Heart left ventricle (tissue), 16 donors: ENCODE results near the gene HNRNPL. TPM values are rescaled to one million over a fixed set of nuclear protein-coding genes. Genes with fewer than 3 reads are reported as not detected.
"Not testable (repeated sequence)": the region's sequence is repeated elsewhere in the genome, so short reads cannot be mapped to it uniquely, and the experiment has no call there.

Source experiments
- ATAC-seq, 4 donors: fragments of 200-7000 bp; cut with Tn5 transposase; one replicate each; pipeline ENCODE4 v1.9.1; 2020 to 2022; ENCODE audit warnings: moderate library complexity in 4 of 4, mild to moderate bottlenecking in 3 of 4, moderate number of reproducible peaks in 1 of 4
- DNase-seq, 5 donors: peaks; one replicate each; pipeline ENCODE4 v3.0.0-alpha.2; 2020
- H3K27ac ChIP-seq, 12 donors: fragments of 200-600 bp; sonication (generic) in 4 of 12; one replicate each; pipeline versions ENCODE4 v1.5.0 to v1.8.0; 2016 to 2022; ENCODE audit warnings: mild to moderate bottlenecking in 2 of 12
- H3K27me3 ChIP-seq, 9 donors: fragments of 200-600 bp; sonication (generic) in 2 of 9; one replicate each; pipeline versions ENCODE4 v1.5.1 to v1.8.0; 2016 to 2022; ENCODE audit warnings: mild to moderate bottlenecking in 3 of 9
- H3K36me3 ChIP-seq, 9 donors: fragments of 200-600 bp; sonication (generic) in 2 of 9; one replicate each; pipeline versions ENCODE4 v1.5.0 to v1.8.0; 2018 to 2022; ENCODE audit warnings: mild to moderate bottlenecking in 2 of 9
- H3K4me1 ChIP-seq, 12 donors: fragments of 200-600 bp; sonication (generic) in 4 of 12; one replicate each; pipeline versions ENCODE4 v1.5.0 to v1.8.0; 2016 to 2022; ENCODE audit warnings: mild to moderate bottlenecking in 3 of 12
- H3K4me3 ChIP-seq, 12 donors: fragments of 200-600 bp; sonication (generic) in 4 of 12; one replicate each; pipeline versions ENCODE4 v1.5.0 to v1.8.0; 2017 to 2022; ENCODE audit warnings: mild to moderate bottlenecking in 9 of 12, moderate library complexity in 4 of 12
- H3K9me3 ChIP-seq, 12 donors: fragments of 200-600 bp; sonication (generic) in 4 of 12; one replicate each; pipeline versions ENCODE4 v1.5.0 to v1.8.0; 2016 to 2022; ENCODE audit warnings: mild to moderate bottlenecking in 1 of 12
- CTCF ChIP-seq, 12 donors: fragments of 200-600 bp; sonication (generic) in 4 of 12; IDR thresholded peaks; one replicate each; pipeline versions ENCODE4 v1.5.0 to v1.8.0; 2018 to 2022; ENCODE audit warnings: antibody characterized with exemption in 12 of 12, mild to moderate bottlenecking in 5 of 12
- POLR2A ChIP-seq, 2 donors: fragments of 450-650 bp; IDR thresholded peaks; one replicate each; pipeline ENCODE4 v1.6.1; 2017; ENCODE audit warnings: antibody characterized with exemption in 2 of 2, mild to moderate bottlenecking in 2 of 2, moderate library complexity in 2 of 2
- WGBS, 4 donors: extraction: QIAGEN DNeasy Blood & Tissue Kit in 2 of 4; methylation state at CpG; one replicate each; pipeline versions ENCODE4 v1.1.5 to v1.1.7; 2013 to 2018; 5-methylcytosine and 5-hydroxymethylcytosine counted together
- intact Hi-C, 10 donors: fragments of 100-400 bp; cut with DNase I; formaldehyde crosslinking; loops; one replicate each; pipeline versions ENCODE4 v1.11.1 to v1.14.2; 2022
- polyA plus RNA-seq, 2 donors: library from polyadenylated mRNA; stranded (reverse); fragments of 200-250 nt; gene quantifications; one replicate each; pipeline ENCODE4 v1.2.3, GENCODE V29; 2013
- total RNA-seq, 9 donors: library from RNA; depleted of rRNA in 2 of 9; stranded (reverse); fragments of >200 nt in 2 of 9; fragmentation: NEBNext Ultra II Directional in 3 of 9; extraction: Animal tissue kit (Norgen Biotek cat#: 25700) in 3 of 9; gene quantifications; one replicate each; pipeline versions ENCODE4 v1.1.0 to v1.2.4, GENCODE V29; 2016 to 2023
- donor health status: ischemic (EF 13 %, LVEDD 7.1; RV severe dilation, severe dysfunction).
- donor health status: healthy with polysubstance abuse.
- donor health status: DM: no; HTN: yes; CAD: no.
- donor health status: DM: no; HTN: no; CAD: no.
- donor health status: ischemic (EF 25% LVEDD 6.9; RV normal size, moderate dysfunction).
- donor health status: ischemic (EF 25% LVEDD 5.7; RV mildly dilated, moderate dysfunction).
- donor health status: healthy.
- donor health status: DM: yes; HTN: yes; CAD: no.
- donor health status: ischemic (EF 35%, LVEDD 5.7; RV mildly dilated, moderate dysfunction).
- donor health status: nonischemic (EF 11% LVEDD 7.7; RV severe dilation, severe dysfunction).
- donor health status: DM: yes; HTN: yes; CAD: no.
- donor health status: PGD.
- donor health status: ischemic (EF 29% LVEDD 5.4; RV normal size, mild dysfunction).
- donor health status: nonischemic (EF 23%, LVEDD 6.1; RV moderate dilation, normal function).

Gene HNRNPL
- total and polyA plus RNA-seq, 11 donors, result 93.6 to 256 (median 149) TPM

GRCh38 chr19:38815059-38816001 is 34.5 kb downstream of the HNRNPL start:
- no peak overlapping the region for H3K27ac ChIP-seq
- TF ChIP-seq POLR2A (IDR thresholded peaks at IDR 0.05), result no peak
- no peak for TF ChIP-seq CTCF (IDR thresholded peaks at IDR 0.05)
- intact Hi-C loops, result no loop called here
- no peaks in the 10 kb centered on the region for H3K27me3 ChIP-seq
- 89 to 92% (median 91%) methylated on average over 32 to 34 of the region's 34 CpGs for WGBS, 4 donors
- H3K36me3 ChIP-seq, result peaks cover 0 to 39% (median 34%) of the 10 kb centered on the region in 9 donors
- ATAC-seq (no peak), DNase-seq (no peak)
- no peak overlapping the region for H3K4me3 ChIP-seq
- peaks cover 0 to 16% (median 9%) of the 10 kb centered on the region in 12 donors for H3K4me1 ChIP-seq
- H3K9me3 ChIP-seq, result no peaks in the 10 kb centered on the region

- H3K9me3 ChIP-seq, intact Hi-C loops, ATAC-seq, H3K27ac ChIP-seq, H3K4me3 ChIP-seq, H3K27me3 ChIP-seq, H3K4me1 ChIP-seq, DNase-seq: not testable (repeated sequence)
- H3K36me3 ChIP-seq, result peaks cover 0 to 37% (median 34%) of the 10 kb centered on the region in 9 donors
- WGBS, 4 donors, result 81 to 88% (median 82%) methylated on average over 2 of the region's 2 CpGs
Observed at GRCh38 chr19:38813932-38814331, 35.9 kb downstream of the HNRNPL start.

- intact Hi-C loops, result no loop called here
- DNase-seq, result no peak
- no peak overlapping the region for H3K4me3 ChIP-seq
- H3K9me3 ChIP-seq, result no peaks in the 10 kb centered on the region
- H3K4me1 ChIP-seq, result no peaks in the 10 kb centered on the region
- no peaks in the 10 kb centered on the region for H3K27me3 ChIP-seq
- no peak for TF ChIP-seq CTCF (IDR thresholded peaks at IDR 0.05)
- no peak for TF ChIP-seq POLR2A (IDR thresholded peaks at IDR 0.05)
- peaks cover 0 to 37% (median 34%) of the 10 kb centered on the region in 9 donors for H3K36me3 ChIP-seq
- 88 to 95% (median 91%) methylated on average over 6 of the region's 6 CpGs for WGBS, 4 donors
- H3K27ac ChIP-seq, result no peak overlapping the region
- ATAC-seq, result no peak
Observed at GRCh38 chr19:38813323-38813722, 36.5 kb downstream of the HNRNPL start.

- ATAC-seq (peak in 3 of 4 donors; percentile 46 to 51 (median 46)), DNase-seq (no peak)
- H3K27me3 ChIP-seq, result no peaks in the 10 kb centered on the region
- intact Hi-C loops, result no loop called here
- peaks cover 0 to 33% (median 31%) of the 10 kb centered on the region in 9 donors for H3K36me3 ChIP-seq
- no peaks in the 10 kb centered on the region for H3K9me3 ChIP-seq
- H3K4me3 ChIP-seq, result no peak within 1 kb of the TSS
- H3K4me1 ChIP-seq, result no peaks in the 10 kb centered on the region
- WGBS, 4 donors, result 77 to 80% (median 78%) methylated on average over 14 to 15 of the region's 15 CpGs
- no peak for TF ChIP-seq POLR2A (IDR thresholded peaks at IDR 0.05)
- no peak for TF ChIP-seq CTCF (IDR thresholded peaks at IDR 0.05)
- no peak within 1 kb of the TSS for H3K27ac ChIP-seq
Observed at GRCh38 chr19:38812841-38813320, 36.9 kb downstream of the HNRNPL start, which contains the start of gene LGALS4. LGALS4 (minus strand) TSS chr19:38812945; CDS start chr19:38812886, 59 bp downstream.
